ENCODE measurements around the gene OR6S1.
"Not testable (repeated sequence)": the region's sequence is repeated elsewhere in the genome, so short reads cannot be mapped to it uniquely, and the experiment has no call there.

OR6S1 gene

DNA sequence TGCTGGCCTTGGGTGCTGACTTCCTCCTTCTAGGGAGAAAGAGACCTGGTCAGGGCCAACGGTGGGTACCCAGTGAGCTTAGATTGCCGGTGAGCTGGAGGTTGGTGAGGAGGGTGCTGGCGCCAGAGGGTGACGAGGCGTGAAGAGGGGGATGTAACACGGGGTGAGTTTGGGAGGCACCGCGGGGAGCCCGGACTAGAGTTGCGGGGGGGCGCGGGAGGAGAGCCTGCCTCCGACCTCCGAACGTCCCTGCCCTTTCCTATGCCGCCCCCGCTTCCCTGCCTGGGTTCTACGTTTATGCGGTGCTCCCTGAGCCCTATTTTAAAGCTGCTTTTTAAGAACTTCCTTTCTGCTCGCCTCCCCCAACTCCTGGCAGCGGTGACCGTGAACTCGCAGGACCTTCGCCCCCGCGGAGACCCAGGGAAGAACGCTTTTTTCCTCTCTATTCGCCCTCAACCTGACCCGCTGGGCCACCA, 18.6 kb downstream of the OR6S1 start:
- no peak overlapping the region for H3K27ac ChIP-seq (ENCODE audit: low read depth, low read length)
- no peaks in the 10 kb centered on the region for H3K27me3 ChIP-seq (ENCODE audit: control insufficient read depth in 1 of 2, insufficient read depth in 2 of 2, low read length in 2 of 2)
- no peak overlapping the region for H3K4me3 ChIP-seq (ENCODE audit: low read depth in 1 of 2, low read length in 2 of 2)
- H3K36me3 ChIP-seq (ENCODE audit: control insufficient read depth in 1 of 2, insufficient read depth in 2 of 2, low read length in 2 of 2) = no peaks in the 10 kb centered on the region
- no peak overlapping the region for H3K9ac ChIP-seq (ENCODE audit: low read depth in 1 of 2, low read length in 2 of 2)
- peaks cover 15 to 17% of the 10 kb centered on the region in 2 donors for H3K4me1 ChIP-seq (ENCODE audit: control insufficient read depth in 1 of 2, insufficient read depth in 2 of 2, low read length in 2 of 2)
- no peaks in the 10 kb centered on the region for H3K9me3 ChIP-seq (ENCODE audit: control insufficient read depth in 1 of 2, low read length in 2 of 2)

DNA sequence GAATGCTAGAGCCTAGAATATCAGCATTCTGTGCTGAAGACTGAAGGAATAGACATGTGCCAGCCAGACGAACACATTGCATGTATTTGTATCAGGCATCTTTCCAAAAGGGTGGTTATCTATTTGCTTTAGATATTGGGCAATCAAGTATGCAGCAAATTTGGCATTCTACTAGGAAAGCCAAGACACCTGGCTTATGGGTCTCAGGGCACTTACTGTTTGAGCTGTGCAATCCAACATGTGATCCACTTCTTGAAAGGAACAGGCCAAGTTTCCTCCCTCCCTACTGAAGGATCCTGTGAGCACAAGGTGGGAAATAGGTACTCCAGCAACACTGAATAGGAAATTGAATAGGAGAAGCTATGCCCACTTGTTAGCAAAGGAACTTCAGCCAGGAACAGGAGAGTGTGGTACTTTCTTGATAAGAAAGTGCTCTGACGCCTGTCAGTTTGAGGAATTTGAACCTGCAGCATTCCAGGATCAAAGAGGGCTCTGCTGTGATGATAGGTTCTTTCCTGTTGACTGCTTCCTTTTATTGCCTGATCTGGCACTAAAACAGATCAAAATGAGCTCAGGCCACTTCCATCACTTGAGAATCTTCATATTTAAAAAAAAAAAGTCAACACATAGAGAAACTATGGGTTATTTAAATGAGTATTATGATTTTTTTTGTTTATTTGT, 20.6 kb downstream of the OR6S1 start:
- Histone ChIP-seq H3K27ac (ENCODE audit: low read depth, low read length) (no peak overlapping the region), H3K9ac (ENCODE audit: low read depth in 1 of 2, low read length in 2 of 2) (no peak overlapping the region), H3K9me3 (ENCODE audit: control insufficient read depth in 1 of 2, low read length in 2 of 2) (no peaks in the 10 kb centered on the region), H3K4me1 (ENCODE audit: control insufficient read depth in 1 of 2, insufficient read depth in 2 of 2, low read length in 2 of 2) (peaks cover 15 to 17% of the 10 kb centered on the region in 2 donors), H3K36me3 (ENCODE audit: control insufficient read depth in 1 of 2, insufficient read depth in 2 of 2, low read length in 2 of 2) (no peaks in the 10 kb centered on the region), H3K4me3 (ENCODE audit: low read depth in 1 of 2, low read length in 2 of 2) (no peak overlapping the region), H3K27me3 (ENCODE audit: control insufficient read depth in 1 of 2, insufficient read depth in 2 of 2, low read length in 2 of 2) (no peaks in the 10 kb centered on the region)

DNA sequence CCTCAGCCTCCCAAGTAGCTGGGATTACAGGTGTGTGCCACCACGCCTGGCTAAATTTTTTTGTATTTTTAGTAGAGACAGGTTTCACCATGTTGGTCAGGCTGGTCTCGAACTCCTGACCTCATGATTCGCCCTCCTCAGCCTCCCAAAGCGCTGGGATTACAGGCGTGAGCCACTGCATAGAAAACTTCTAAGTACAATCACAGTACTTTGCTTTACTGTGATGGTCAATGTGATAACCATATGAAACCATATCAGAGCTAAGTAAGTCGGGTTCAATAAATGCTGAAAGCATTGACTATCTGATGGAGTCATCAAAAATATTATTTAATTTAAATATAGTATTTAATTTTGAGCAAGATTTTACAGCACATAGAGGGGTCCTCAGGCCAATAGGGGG, 21.8 kb downstream of the OR6S1 start:
- not testable (repeated sequence) for H3K9ac ChIP-seq (ENCODE audit: low read depth in 1 of 2, low read length in 2 of 2); H3K9me3 ChIP-seq (ENCODE audit: control insufficient read depth in 1 of 2, low read length in 2 of 2); H3K36me3 ChIP-seq (ENCODE audit: control insufficient read depth in 1 of 2, insufficient read depth in 2 of 2, low read length in 2 of 2); H3K4me3 ChIP-seq (ENCODE audit: low read depth in 1 of 2, low read length in 2 of 2); H3K27ac ChIP-seq (ENCODE audit: low read depth, low read length); H3K27me3 ChIP-seq (ENCODE audit: control insufficient read depth in 1 of 2, insufficient read depth in 2 of 2, low read length in 2 of 2)
- H3K4me1 ChIP-seq (ENCODE audit: control insufficient read depth in 1 of 2, insufficient read depth in 2 of 2, low read length in 2 of 2) = peaks cover 9 to 11% of the 10 kb centered on the region in 2 donors

DNA sequence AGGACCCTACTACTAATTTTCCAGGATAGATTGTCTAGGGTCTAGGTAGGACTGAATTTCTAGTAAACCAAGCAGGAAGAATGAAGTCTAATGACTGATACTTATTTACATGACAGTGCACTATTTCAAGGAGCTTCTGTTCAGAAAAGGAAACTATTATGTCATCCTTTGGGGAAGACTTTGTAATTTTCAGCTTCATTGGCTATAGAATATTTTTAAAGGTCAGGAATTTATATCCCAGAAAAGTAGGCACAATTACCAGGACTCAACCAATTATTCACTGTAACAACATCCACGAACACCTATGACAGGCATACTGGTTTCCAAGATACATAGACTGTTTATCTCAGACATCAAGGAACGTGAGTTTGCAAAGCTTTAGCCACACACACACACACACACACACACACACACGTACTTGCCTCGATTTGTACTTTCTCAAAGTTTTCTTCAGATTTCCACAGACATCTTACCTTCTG, 23.2 kb downstream of the OR6S1 start:
- Histone ChIP-seq H3K9ac (ENCODE audit: low read depth in 1 of 2, low read length in 2 of 2) (no peak overlapping the region), H3K36me3 (ENCODE audit: control insufficient read depth in 1 of 2, insufficient read depth in 2 of 2, low read length in 2 of 2) (no peaks in the 10 kb centered on the region), H3K27me3 (ENCODE audit: control insufficient read depth in 1 of 2, insufficient read depth in 2 of 2, low read length in 2 of 2) (no peaks in the 10 kb centered on the region), H3K4me3 (ENCODE audit: low read depth in 1 of 2, low read length in 2 of 2) (no peak overlapping the region), H3K4me1 (ENCODE audit: control insufficient read depth in 1 of 2, insufficient read depth in 2 of 2, low read length in 2 of 2) (peaks cover 18 to 20% of the 10 kb centered on the region in 2 donors), H3K27ac (ENCODE audit: low read depth, low read length) (no peak overlapping the region), H3K9me3 (ENCODE audit: control insufficient read depth in 1 of 2, low read length in 2 of 2) (no peaks in the 10 kb centered on the region)

DNA sequence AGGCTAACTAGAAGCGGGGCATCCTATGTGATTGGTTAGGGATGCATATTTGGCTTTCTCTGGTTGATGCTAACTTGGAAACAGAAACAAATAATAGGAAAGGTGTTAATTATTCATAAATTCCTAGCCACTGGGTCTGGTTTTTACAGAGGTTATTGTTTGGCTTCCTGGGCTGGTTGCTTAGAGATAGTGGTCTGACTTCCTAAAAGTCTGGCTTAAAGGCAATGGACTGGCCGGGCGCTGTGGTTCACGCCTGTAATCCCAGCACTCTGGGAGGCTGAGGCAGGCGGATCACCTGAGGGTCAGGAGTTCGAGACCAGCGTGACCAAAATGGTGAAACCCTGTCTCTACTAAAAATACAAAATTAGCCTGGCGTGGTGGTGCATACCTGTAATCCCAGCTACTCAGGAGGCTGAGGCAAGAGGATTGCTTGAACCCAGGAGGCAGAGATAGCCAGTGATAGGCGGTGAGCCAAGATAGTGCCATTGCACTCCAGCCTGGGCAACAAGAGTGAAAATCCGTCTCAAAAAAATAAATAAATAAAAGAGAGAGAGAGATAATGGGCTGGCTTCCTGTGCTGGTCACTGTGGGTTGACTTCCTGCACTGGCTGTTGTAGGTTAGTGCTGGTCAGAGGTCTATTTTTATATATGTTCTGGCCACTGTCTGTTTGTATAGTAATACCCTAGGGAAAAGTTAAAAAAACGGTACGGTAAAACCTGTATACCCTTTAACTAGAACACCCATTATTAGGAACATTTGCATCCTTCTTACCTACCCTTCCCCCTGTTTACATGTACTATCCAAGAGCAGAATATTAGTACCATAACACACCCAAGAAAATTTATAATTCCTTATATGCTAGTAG, 24.1 kb downstream of the OR6S1 start:
- no peak overlapping the region for H3K9ac ChIP-seq (ENCODE audit: low read depth in 1 of 2, low read length in 2 of 2)
- no peaks in the 10 kb centered on the region for H3K27me3 ChIP-seq (ENCODE audit: control insufficient read depth in 1 of 2, insufficient read depth in 2 of 2, low read length in 2 of 2)
- H3K27ac ChIP-seq (ENCODE audit: low read depth, low read length) = no peak overlapping the region
- H3K36me3 ChIP-seq (ENCODE audit: control insufficient read depth in 1 of 2, insufficient read depth in 2 of 2, low read length in 2 of 2) = no peaks in the 10 kb centered on the region
- H3K9me3 ChIP-seq (ENCODE audit: control insufficient read depth in 1 of 2, low read length in 2 of 2) = no peaks in the 10 kb centered on the region
- peaks cover 23% of the 10 kb centered on the region in 2 donors for H3K4me1 ChIP-seq (ENCODE audit: control insufficient read depth in 1 of 2, insufficient read depth in 2 of 2, low read length in 2 of 2)
- no peak overlapping the region for H3K4me3 ChIP-seq (ENCODE audit: low read depth in 1 of 2, low read length in 2 of 2)

DNA sequence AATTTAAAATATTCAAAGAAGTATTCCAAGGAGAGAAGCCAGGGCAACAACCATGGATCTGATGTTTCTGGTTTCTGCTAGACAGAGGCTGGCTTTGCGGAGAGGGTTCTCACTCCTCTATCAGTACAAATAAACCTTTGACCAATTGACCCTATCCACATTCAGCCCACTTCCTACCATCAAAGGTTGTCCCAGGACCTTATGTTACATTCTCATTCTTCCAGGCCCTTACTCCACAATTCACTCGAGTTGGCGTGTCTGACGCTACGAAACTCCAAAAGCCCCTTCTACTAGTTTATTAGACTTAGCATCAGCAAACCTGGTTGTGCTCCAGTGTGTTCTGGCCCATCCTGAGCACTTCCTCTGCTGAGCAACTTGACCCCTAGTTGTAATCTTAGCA, 25.5 kb downstream of the OR6S1 start:
- Histone ChIP-seq H3K9me3 (ENCODE audit: control insufficient read depth in 1 of 2, low read length in 2 of 2) (no peaks in the 10 kb centered on the region), H3K4me3 (ENCODE audit: low read depth in 1 of 2, low read length in 2 of 2) (no peak overlapping the region), H3K36me3 (ENCODE audit: control insufficient read depth in 1 of 2, insufficient read depth in 2 of 2, low read length in 2 of 2) (no peaks in the 10 kb centered on the region), H3K27ac (ENCODE audit: low read depth, low read length) (no peak overlapping the region), H3K9ac (ENCODE audit: low read depth in 1 of 2, low read length in 2 of 2) (no peak overlapping the region), H3K4me1 (ENCODE audit: control insufficient read depth in 1 of 2, insufficient read depth in 2 of 2, low read length in 2 of 2) (peaks cover 26 to 31% of the 10 kb centered on the region in 2 donors), H3K27me3 (ENCODE audit: control insufficient read depth in 1 of 2, insufficient read depth in 2 of 2, low read length in 2 of 2) (no peaks in the 10 kb centered on the region)

DNA sequence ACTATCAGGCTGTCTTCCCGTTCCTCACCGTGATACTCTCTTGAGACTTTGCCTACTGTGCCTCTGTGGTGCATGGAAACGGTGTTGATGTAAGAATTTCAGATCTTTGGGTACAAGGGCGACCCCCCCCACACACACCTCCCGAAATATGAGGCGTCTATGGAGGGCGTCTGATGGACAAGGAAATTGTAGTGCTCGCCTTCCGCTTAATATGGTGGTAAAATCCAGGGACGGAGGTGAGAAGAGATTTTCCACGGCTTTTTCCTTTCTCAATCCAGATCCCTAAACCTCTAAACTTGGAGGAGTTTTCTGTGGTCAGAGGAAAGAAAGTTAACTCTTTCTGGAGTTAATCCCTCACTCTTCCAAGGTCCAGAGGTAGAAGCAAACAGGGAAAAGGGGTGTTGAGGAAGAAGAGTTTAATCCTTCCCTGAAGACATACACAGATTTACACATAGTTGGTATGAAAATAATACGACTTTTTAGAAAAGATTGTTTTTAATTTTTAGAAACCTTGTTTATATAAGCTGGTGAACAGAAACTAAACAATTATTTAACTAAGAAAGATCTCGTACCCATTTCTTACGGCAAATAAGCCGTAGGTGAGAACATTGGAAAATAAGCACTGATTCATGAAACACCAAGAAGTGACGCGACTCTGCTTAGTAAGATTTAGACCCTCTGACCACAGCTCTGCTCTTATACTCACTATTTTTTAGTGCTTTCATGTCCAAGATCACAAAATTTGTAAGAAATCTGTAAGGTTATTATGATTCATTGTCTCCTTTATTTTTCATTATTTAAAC, 27.3 kb downstream of the OR6S1 start:
- Histone ChIP-seq H3K4me3 (ENCODE audit: low read depth in 1 of 2, low read length in 2 of 2) (peak overlapping the region; percentile 82 to 90), H3K9ac (ENCODE audit: low read depth in 1 of 2, low read length in 2 of 2) (peak overlapping the region; percentile 60 to 68), H3K9me3 (ENCODE audit: control insufficient read depth in 1 of 2, low read length in 2 of 2) (no peaks in the 10 kb centered on the region), H3K36me3 (ENCODE audit: control insufficient read depth in 1 of 2, insufficient read depth in 2 of 2, low read length in 2 of 2) (no peaks in the 10 kb centered on the region), H3K4me1 (ENCODE audit: control insufficient read depth in 1 of 2, insufficient read depth in 2 of 2, low read length in 2 of 2) (peaks cover 31 to 33% of the 10 kb centered on the region in 2 donors), H3K27me3 (ENCODE audit: control insufficient read depth in 1 of 2, insufficient read depth in 2 of 2, low read length in 2 of 2) (no peaks in the 10 kb centered on the region), H3K27ac (ENCODE audit: low read depth, low read length) (peak overlapping the region; percentile 27)

DNA sequence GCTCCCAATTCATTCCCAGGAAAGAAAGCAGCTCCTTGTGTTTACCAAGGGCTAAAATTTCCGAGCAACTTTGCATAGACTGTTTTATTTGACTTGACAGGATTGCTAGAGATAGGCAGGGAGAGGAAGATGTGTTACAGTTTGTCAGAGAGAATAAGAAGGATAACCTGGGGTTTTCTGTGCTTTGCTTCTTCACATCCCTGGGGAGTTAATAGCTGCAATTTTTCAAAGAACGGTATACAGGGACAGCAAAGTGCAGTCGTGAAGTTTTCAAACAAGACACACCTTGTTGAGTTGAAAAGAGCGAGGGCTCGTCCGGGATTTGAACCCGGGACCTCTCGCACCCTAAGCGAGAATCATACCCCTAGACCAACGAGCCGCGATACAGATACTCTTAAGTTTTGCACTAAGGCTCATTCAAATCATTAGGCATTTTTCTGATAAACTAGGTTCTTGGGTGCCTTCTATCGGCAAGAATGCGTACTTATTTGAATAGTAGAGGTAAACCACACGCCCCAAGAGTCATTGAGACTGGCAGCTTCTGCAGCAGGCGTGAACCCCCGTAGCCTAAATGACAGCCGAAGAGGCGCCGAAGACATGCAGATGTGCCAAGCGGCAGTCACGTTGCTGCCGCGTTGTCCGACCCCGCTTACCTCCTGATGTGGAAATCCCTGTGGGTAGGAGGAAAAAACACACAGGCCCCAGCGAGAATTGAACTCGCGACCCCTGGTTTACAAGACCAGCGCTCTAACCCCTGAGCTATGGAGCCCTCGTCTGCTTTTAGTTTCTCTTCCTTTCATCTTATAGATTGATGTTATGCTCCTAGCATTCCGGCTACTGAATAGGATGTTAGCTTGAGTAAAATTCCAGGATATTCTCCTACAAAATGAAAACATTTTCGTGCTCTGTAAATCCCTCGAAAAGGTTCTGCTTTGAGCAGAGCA, 28.1 kb downstream of the OR6S1 start:
- peaks cover 31 to 33% of the 10 kb centered on the region in 2 donors for H3K4me1 ChIP-seq (ENCODE audit: control insufficient read depth in 1 of 2, insufficient read depth in 2 of 2, low read length in 2 of 2)
- peak overlapping the region; percentile 27 for H3K27ac ChIP-seq (ENCODE audit: low read depth, low read length)

DNA sequence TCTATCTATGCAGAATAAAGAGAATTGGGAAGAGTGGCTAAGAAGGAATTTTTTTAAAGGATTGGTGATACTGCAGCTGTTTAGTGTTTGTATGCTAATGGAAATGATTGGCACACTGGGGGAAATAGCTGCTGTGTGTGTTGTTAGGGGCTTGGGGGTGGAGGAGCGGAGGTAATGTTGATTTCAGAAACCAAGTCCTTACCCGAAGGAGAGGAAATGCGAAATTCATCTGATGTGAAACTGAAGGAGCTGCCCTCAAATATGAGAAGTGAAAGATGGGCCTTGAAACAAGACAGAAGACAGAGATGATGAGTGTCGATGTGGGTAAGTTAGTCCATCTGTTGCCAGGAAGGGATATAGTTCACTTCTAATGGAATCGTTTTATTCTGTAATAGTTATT, 29.1 kb downstream of the OR6S1 start:
- Histone ChIP-seq H3K9ac (ENCODE audit: low read depth in 1 of 2, low read length in 2 of 2) (no peak overlapping the region), H3K4me3 (ENCODE audit: low read depth in 1 of 2, low read length in 2 of 2) (no peak overlapping the region), H3K27me3 (ENCODE audit: control insufficient read depth in 1 of 2, insufficient read depth in 2 of 2, low read length in 2 of 2) (no peaks in the 10 kb centered on the region), H3K4me1 (ENCODE audit: control insufficient read depth in 1 of 2, insufficient read depth in 2 of 2, low read length in 2 of 2) (peaks cover 31 to 33% of the 10 kb centered on the region in 2 donors), H3K9me3 (ENCODE audit: control insufficient read depth in 1 of 2, low read length in 2 of 2) (no peaks in the 10 kb centered on the region), H3K27ac (ENCODE audit: low read depth, low read length) (no peak overlapping the region), H3K36me3 (ENCODE audit: control insufficient read depth in 1 of 2, insufficient read depth in 2 of 2, low read length in 2 of 2) (no peaks in the 10 kb centered on the region)

More for the DNA sequence above, 28.1 kb downstream of the OR6S1 start:
- H3K27me3 ChIP-seq (ENCODE audit: control insufficient read depth in 1 of 2, insufficient read depth in 2 of 2, low read length in 2 of 2) = no peaks in the 10 kb centered on the region
- no peaks in the 10 kb centered on the region for H3K9me3 ChIP-seq (ENCODE audit: control insufficient read depth in 1 of 2, low read length in 2 of 2)
- no peaks in the 10 kb centered on the region for H3K36me3 ChIP-seq (ENCODE audit: control insufficient read depth in 1 of 2, insufficient read depth in 2 of 2, low read length in 2 of 2)
- H3K9ac ChIP-seq (ENCODE audit: low read depth in 1 of 2, low read length in 2 of 2) = peak overlapping the region; percentile 60 to 68
- H3K4me3 ChIP-seq (ENCODE audit: low read depth in 1 of 2, low read length in 2 of 2) = peak overlapping the region; percentile 82 to 90

Measured in duodenal mucosa (tissue), 2 donors.